HG03457 (cell line): ENCODE data around the gene ACTR3C.
"Not testable (repeated sequence)": the region's sequence is repeated elsewhere in the genome, so short reads cannot be mapped to it uniquely, and the experiment has no call there.

ENCODE experiments used
- ATAC-seq: cut with Tn5 transposase; IDR thresholded peaks from one replicate; pipeline ENCODE4 v1.9.1; 2021; ENCODE audit warnings: moderate number of reproducible peaks; ENCODE audit not compliant: unreplicated experiment

ACTR3C gene

DNA sequence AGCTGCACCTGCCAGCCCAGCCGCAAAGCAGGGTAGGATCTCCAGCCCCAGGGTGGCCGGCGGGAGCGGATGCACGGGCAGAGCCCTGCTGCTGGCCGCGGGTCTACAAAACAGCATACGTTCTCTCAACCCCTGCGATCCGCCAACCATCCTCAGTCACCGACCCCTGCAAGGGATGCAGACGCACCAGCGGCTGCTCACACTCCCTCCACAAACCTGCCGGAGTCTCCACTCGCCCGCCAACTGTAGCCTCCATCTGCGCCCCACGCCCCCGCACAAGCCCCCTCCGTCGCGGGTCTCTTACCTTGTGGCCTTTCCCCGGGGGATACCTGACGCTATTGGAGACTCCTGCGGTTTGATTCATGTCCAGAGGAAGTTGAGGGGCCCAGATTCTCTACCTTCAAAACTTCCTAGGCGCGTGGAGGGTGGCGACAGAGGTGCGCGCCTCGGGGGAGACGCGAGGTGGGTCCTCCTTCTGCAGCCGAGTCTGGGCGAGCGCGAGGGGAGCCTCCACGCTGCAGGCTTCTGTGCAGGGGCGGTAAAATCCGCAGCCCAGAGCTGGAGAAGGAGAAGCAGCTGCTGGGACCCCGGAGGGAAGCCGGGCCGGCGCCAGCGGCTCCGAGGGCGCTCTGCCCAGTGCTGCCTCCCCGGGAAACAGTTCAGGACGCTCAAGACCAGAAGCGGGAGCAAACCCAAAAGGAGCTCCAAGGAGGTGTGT, 103.2 kb downstream of the ACTR3C start:
- not testable (repeated sequence) for ATAC-seq

DNA sequence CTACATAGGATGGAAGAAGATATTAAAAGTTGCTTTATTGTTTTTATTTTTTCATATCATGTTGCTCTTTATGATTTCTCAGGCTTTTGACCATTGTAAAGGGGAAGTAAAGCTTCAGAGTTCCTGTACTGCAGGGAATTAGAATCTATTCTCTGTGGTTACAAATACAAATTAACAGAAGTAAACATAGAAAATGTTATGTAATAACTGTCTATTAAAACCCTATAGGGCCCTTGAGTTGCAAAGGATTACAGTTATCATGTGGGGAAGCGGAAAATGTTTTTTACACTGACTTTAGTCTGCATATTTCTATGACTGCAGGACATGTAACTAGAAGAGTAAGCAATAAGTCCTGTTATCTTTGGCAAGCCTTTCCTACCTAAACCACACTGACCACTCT, 116.5 kb downstream of the ACTR3C start:
- not testable (repeated sequence) for ATAC-seq

DNA sequence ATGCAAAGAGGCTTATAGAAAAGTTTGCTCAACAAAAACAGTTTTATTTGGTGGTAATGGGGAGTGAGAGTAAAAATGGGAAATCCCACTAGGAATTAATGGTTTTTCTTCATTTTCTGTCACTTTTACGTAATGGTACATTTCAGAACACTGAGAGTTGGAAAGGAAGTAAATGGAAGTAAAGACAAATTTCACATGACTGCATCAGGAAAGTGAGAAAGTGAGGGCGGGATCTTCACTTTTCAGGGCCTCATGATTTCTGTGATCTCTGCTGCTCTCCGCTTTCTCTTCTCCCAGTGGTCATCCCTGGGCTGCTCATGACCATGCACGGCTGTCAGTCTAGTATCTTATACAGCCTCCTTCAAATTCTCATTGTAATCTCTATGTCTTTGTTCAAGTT, 117.5 kb downstream of the ACTR3C start:
- not testable (repeated sequence) for ATAC-seq

DNA sequence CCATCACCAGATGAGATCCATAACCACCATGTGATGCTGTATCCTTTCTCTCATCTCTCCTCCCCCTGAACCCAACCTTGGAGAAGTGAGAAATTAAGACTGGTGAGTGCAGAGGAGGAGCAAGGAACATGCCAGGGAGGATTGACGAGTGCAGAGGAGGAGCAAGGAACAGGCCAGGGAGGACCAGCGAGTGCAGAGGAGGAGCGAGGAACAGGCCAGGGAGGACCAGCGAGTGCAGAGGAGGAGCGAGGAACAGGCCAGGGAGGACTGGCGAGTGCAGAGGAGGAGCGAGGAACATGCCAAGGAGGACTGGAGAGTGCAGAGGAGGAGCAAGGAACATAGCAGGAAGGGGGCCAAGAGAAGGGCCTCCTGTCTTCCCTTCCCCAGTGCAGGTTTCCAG, 118.8 kb downstream of the ACTR3C start:
- not testable (repeated sequence) for ATAC-seq

DNA sequence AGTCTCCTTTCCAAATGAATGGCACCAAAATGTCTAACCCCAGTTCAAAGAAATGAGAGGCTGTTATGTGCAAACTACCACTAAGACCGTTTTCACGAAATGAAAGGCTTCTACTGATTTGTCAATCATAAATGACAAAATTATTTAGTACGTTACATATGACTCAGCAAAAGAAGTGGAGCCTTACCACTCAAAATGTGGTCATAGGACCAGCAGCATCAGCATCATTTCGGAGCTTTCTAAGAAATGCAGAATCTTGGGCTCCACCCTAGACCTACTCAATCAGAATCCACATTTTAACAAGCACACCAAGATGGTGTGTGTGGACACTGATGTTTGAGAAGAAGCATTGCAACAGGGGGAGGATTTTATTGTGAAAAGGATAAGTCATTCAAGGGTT, 120.5 kb downstream of the ACTR3C start:
- not testable (repeated sequence) for ATAC-seq
